Measurements from ENCODE around the gene SRRM3.
"Not testable (repeated sequence)": the region's sequence is repeated elsewhere in the genome, so short reads cannot be mapped to it uniquely, and the experiment has no call there.

The SRRM3 gene

GRCh38 chr7:76201732-76202665, at the start of gene SRRM3:
Gene SRRM3, plus strand, starts transcription at chr7:76201896. Its CDS starts 33,171 bp downstream, at chr7:76235067.
- DNase-seq = peak; percentile 71

GRCh38 chr7:76151932-76152331, 49.8 kb upstream of the SRRM3 start:
- DNase-seq = no peak

DNA sequence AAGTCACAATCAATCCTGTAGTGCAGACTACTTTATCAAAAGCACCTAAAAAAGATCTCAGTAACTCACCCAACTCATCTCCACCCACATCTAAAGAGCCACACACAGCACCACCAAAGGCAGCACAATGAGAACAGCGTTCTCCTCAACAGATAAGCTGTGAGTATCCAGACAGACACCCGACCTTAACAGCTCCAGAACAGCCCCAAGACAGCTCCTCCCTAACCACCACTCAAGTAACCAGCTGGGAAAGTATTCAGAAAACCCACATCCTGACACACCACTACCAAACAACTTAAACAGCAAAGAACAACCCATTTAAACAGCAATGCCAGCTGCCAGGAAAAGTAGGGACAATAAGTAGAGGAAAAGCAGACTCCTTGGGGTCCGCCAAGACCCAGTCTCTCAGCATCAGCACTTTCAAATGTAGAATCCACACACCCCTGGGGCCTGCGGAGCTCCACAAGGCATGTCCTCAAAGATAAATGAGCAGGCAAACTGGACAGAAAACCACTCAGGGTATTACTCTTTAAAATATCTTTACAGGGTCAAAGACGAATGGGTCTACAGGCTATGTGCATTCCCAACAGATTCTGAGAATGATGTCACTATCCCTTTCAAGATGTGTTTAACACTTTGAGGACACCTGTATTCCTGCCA, 48.0 kb upstream of the SRRM3 start:
- not testable (repeated sequence) for DNase-seq

DNA sequence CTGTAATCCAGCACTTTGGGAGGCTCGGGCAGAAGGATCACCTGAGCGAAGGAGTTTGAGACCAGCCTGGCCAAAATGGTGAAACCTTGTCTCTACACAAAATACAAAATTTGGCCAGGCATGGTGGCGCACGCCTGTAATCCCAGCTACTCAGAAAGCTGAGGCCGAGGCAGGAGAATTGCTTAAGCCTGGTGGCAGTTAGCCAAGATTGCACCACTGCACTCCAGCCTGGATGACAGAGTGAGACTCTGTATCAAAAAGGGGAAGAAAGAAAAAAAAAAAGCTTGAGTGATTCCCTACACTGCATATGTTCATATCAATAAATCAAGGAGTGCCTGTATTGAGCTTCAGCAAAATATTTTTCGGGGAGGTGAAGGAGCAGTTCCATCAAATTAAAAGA, 45.8 kb upstream of the SRRM3 start:
- DNase-seq = no peak

- not testable (repeated sequence) for DNase-seq
These were observed 44.6 kb upstream of the SRRM3 start for GRCh38 chr7:76156992-76157685.

GRCh38 chr7:76158416-76158815, 43.3 kb upstream of the SRRM3 start:
- not testable (repeated sequence) for DNase-seq

GRCh38 chr7:76162416-76163170, 39.1 kb upstream of the SRRM3 start:
- DNase-seq = not testable (repeated sequence)

DNA sequence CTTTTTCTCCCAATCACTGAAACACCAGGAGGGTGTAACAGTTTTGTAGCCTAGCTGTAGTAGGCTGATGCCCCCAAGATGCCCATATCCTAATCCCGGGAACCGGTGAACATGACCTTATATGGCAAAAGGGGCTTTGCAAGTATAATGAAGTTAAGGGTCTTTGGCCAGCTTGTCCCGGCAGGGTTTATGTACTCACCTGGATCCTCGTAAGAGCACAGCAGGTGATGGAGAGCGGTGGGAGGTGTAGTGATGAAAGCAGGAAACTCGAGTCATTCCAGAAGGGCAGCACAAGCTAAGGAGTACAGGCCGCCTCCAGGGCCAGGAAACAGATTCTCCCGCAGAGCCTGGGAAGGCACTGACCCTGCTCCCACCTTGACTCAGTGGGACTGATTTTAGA, 37.9 kb upstream of the SRRM3 start:
- DNase-seq = peak; percentile 39

DNA sequence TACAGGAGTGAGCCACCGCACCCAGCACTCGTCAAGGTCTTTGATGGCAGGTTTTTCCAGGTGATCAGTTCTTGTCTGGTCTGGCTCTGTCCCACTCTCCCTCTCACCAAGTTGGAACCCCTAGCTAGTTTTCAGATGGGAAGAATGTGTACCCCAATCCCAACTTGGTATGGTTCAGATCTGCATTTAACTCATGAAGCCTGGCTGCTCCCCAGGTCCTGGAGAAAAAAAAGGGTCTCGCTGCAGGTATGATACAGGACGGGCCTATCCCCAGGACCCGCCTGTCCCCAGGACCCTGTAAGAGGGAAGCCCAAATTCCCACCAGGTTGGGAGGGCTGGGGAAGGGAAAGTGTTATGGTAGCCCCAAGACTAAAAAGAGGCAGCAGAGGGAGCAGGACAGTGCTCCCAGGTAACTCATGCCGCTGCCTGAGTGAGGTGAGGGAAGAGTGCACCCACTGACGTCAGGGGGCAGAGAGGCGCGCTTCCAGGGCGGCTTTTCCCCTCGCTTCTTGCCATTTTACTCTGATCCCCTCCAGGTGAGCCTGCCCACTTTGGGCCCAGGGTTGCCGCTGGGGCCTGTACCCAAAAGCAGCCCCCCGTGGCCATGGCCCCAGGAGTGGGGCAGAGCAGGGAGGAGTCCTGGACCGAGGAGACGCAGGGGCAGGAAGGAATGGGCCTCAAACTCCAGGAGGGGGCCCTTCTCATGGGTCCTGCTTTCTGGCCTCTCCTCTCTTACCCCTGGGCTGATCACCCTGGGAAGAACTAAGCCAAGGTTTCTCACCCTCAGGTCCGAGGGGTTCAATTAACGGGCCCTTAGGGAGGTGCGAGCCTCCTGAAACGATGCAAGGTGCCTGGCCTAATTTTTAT, 36.4 kb upstream of the SRRM3 start:
- no peak for DNase-seq

DNA sequence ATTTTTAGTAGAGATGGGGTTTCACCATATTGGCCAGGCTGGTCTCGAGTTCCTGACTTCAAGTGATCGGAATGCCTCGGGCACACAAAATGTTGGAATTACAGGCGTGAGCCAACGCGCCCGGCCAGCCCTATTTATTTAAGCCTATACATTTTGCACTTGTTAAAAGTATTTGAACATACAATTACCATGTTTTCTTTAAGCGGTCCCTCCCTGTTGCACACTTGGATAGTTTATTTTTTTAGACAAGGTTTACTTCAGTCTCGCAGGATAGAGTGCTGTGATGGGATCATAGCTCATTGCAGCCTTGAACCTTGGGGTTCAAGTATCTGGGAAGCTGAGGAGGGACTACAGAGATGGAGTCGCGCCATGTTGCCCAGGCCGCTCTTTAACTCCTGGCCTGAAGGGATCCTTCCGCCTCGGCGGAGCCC, 35.7 kb upstream of the SRRM3 start:
- no peak for DNase-seq

- DNase-seq = peak; percentile 96
These were observed 35.1 kb upstream of the SRRM3 start for GRCh38 chr7:76166404-76167255.

DNA sequence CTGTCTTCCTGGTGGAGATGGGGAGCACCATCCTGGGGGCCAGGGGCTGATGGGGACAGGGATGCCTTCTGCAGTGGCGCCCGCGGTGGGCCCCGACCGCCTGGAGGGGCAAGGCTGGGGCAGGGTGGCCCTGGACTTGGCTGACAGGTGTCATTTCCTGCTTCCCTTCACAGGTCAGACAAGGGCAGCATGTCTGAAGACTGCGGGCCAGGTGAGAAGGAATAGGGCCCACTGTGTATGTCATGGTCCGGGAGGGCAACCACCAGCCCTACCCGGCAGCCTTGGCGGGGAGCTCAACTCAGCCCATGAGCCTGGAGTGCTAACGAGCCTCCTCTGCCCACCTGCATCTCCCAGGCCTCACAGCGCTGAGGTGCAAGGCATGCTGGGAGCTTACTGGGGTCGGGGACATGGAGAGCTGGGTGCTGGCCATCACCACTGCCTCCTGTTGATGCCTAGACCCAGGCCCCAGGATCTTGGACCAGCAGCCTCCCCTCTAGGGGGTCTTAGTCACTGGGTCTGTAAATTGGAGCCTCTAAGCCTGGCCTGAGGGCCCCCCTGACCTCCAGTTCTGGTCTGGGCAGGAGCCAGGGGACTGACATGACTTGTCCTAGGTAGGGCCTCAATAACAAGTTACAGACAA, 28.0 kb upstream of the SRRM3 start:
- DNase-seq = no peak

- DNase-seq = not testable (repeated sequence)
These were observed 24.7 kb upstream of the SRRM3 start for GRCh38 chr7:76176951-76177350.

DNA sequence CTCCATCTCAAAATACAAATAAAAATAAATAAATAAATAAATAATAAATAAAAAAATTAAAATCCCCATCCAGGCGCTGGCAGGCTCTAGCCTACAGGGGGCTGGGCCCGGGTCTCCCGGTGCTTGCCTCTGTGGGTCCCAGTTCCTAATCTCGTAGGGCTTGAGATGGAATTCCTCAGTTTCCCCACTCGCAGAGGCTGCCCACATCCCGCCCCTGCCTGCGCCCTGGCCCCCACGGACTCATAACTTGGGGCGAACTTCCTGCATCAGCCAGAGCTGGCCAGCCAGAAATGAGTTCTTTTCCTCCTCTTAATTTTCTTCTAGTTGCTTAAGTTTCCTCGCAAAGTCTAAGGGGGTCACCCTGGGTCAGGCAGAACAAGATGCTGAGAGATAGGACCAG, 22.0 kb upstream of the SRRM3 start:
- no peak for DNase-seq

DNA sequence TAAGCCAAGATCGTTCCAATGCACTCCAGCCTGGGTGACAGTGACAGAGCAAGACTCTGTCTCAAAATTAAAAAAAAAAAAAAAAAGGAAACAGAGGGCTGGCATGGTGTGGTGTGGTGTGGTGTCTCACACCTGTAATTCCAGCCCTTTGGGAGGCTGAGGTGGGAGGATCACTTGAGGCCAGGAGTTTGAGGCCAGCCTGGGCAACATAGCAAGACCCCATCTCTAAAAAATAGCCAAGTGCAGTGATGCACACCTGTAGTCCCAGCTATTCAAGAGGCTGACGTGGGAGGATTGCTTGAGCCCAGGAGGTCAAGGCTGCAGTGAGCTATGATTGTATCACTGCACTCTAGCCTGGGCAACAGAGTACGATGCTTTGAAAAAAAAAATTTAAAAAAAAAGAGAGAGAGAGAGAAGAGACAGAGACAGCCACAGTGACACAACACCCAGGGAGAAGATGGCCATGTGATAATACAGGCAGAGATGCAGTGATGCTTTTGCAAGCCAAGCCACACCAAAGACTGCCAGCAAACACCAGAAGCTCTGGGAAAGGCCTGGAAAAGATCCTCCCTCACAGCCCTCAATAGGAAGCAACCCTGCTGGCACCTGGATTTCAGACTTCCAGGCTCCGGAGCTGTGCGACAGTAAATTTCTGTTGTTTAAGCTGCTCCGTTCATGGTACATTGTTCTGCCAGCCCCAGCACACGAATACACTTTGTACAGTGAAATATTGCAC, 19.3 kb upstream of the SRRM3 start:
- no peak for DNase-seq

DNA sequence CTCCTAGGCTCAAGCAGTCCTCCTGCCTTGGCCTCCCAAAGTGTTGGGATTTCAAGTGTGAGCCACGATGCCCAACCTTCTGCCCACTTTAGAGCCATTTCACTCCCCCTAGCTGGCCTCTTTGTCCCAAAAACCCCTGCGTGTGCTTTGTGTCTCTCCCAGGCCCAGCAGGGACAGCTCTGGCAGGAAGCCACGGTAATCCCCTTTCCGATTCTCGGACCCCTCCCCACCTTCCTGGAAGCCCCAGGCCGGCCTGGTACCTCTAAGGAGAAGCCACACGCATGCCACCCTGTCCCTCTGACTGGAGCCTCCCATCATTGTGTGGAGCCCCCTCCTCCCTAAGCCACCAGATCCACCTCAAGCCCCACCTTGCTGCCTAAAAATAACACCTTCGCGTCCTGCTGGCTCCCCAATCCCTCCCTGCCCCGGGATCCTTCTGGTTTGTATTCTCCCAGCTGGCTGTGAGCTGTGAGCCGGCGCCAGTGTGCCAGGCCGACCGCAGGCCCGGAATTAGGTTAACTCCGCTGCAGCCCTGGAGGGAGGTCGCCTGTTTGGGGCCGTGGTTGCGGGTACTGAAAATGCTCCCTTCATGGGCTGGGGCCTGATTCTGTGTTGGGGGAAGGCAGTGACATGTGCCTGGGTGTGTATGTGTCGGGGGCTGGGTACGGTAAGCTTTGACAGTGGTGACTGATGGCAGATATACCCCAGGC, 16.4 kb upstream of the SRRM3 start:
- DNase-seq = no peak

GRCh38 chr7:76187272-76187671, 14.4 kb upstream of the SRRM3 start:
- DNase-seq = no peak

GRCh38 chr7:76189276-76189675, 12.4 kb upstream of the SRRM3 start:
- no peak for DNase-seq

GRCh38 chr7:76191783-76192240, 9.9 kb upstream of the SRRM3 start:
- no peak for DNase-seq

Data from COR-L47 (cell line).